ENCODE results near the gene PSMD3.
"Not testable (repeated sequence)": the region's sequence is repeated elsewhere in the genome, so short reads cannot be mapped to it uniquely, and the experiment has no call there.

Gene PSMD3

GRCh38 chr17:39996800-39997199 is 16.2 kb downstream of the PSMD3 start:
- DNase-seq (ENCODE audit: low spot score): no peak

GRCh38 chr17:39997543-39997942 is 16.9 kb downstream of the PSMD3 start:
- DNase-seq (ENCODE audit: low spot score): no peak

GRCh38 chr17:39999067-39999466 is 18.5 kb downstream of the PSMD3 start:
- DNase-seq (ENCODE audit: low spot score): no peak

- DNase-seq (ENCODE audit: low spot score): no peak
Measured at GRCh38 chr17:40000161-40000560, 19.6 kb downstream of the PSMD3 start.

- DNase-seq (ENCODE audit: low spot score): not testable (repeated sequence)
Measured at GRCh38 chr17:40001335-40001734, 20.7 kb downstream of the PSMD3 start.

- no peak for DNase-seq (ENCODE audit: low spot score)
Measured at GRCh38 chr17:40004072-40004471, 23.5 kb downstream of the PSMD3 start.

- DNase-seq (ENCODE audit: low spot score): no peak
Measured at GRCh38 chr17:40004712-40005111, 24.1 kb downstream of the PSMD3 start.

GRCh38 chr17:40005520-40005919 is 24.9 kb downstream of the PSMD3 start:
- no peak for DNase-seq (ENCODE audit: low spot score)

GRCh38 chr17:40010946-40011500 is 30.4 kb downstream of the PSMD3 start:
- DNase-seq (ENCODE audit: low spot score): not testable (repeated sequence)

GRCh38 chr17:40012017-40012647 is 31.5 kb downstream of the PSMD3 start:
- DNase-seq (ENCODE audit: low spot score): not testable (repeated sequence)

- DNase-seq (ENCODE audit: low spot score): peak; percentile 45
Measured at GRCh38 chr17:40014375-40014980, 33.9 kb downstream of the PSMD3 start.

- DNase-seq (ENCODE audit: low spot score): peak; percentile 50
Measured at GRCh38 chr17:40015005-40015997, 34.7 kb downstream of the PSMD3 start, which contains the start of gene CSF3. CSF3 (plus strand) TSS chr17:40015440; CDS start chr17:40015475, 35 bp downstream.

- no peak for DNase-seq (ENCODE audit: low spot score)
Measured at GRCh38 chr17:40015998-40016985, 35.7 kb downstream of the PSMD3 start.

- DNase-seq (ENCODE audit: low spot score): no peak
Measured at GRCh38 chr17:40017422-40018080, 36.9 kb downstream of the PSMD3 start.

GRCh38 chr17:40018211-40019121 is 37.9 kb downstream of the PSMD3 start:
- no peak for DNase-seq (ENCODE audit: low spot score)

GRCh38 chr17:40019140-40019991 is 38.8 kb downstream of the PSMD3 start:
- no peak for DNase-seq (ENCODE audit: low spot score)

GRCh38 chr17:40020146-40020545 is 39.5 kb downstream of the PSMD3 start:
- DNase-seq (ENCODE audit: low spot score): no peak

GRCh38 chr17:40021451-40021971 is 40.9 kb downstream of the PSMD3 start:
- no peak for DNase-seq (ENCODE audit: low spot score)
